PFSK-1 (cell line): ENCODE data around the gene COL4A2.

ENCODE experiments used
- POLR2AphosphoS5 ChIP-seq: IDR thresholded peaks from 2 replicates; pipeline ENCODE4 v1.6.1; 2012; ENCODE audit warnings: low read depth, mild to moderate bottlenecking, control low read depth, low read length, moderate library complexity
- TF ChIP-seq, protein P1 (sequence below), 2 experiments: IDR thresholded peaks; 2 replicates each; pipeline versions ENCODE4 v1.6.1 to v1.8.0; 2011 to 2012; ENCODE audit warnings: low read depth in 2 of 2, low read length in 2 of 2, control low read depth in 1 of 2, inconsistent platforms in 1 of 2, mild to moderate bottlenecking in 1 of 2, moderate library complexity in 1 of 2; ENCODE audit not compliant: insufficient read depth in 1 of 2

DNA sequence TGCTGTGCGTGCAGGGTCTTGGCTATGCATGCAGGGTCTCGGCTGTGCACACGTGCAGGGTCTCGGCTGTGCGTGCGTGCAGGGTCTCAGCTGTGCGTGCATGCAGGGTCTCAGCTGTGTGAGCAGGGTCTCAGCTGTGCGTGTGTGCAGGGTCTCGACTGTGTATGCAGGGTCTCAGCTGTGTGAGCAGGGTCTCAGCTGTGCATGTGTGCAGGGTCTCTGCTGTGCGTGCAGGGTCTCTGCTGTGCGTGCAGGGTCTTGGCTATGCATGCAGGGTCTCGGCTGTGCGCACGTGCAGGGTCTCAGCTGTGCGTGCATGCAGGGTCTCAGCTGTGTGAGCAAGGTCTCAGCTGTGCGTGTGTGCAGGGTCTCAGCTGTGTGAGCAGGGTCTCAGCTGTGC lies 212.0 kb downstream of the COL4A2 start:
- TF ChIP-seq POLR2AphosphoS5: no peak
- TF ChIP-seq, protein P1, sequence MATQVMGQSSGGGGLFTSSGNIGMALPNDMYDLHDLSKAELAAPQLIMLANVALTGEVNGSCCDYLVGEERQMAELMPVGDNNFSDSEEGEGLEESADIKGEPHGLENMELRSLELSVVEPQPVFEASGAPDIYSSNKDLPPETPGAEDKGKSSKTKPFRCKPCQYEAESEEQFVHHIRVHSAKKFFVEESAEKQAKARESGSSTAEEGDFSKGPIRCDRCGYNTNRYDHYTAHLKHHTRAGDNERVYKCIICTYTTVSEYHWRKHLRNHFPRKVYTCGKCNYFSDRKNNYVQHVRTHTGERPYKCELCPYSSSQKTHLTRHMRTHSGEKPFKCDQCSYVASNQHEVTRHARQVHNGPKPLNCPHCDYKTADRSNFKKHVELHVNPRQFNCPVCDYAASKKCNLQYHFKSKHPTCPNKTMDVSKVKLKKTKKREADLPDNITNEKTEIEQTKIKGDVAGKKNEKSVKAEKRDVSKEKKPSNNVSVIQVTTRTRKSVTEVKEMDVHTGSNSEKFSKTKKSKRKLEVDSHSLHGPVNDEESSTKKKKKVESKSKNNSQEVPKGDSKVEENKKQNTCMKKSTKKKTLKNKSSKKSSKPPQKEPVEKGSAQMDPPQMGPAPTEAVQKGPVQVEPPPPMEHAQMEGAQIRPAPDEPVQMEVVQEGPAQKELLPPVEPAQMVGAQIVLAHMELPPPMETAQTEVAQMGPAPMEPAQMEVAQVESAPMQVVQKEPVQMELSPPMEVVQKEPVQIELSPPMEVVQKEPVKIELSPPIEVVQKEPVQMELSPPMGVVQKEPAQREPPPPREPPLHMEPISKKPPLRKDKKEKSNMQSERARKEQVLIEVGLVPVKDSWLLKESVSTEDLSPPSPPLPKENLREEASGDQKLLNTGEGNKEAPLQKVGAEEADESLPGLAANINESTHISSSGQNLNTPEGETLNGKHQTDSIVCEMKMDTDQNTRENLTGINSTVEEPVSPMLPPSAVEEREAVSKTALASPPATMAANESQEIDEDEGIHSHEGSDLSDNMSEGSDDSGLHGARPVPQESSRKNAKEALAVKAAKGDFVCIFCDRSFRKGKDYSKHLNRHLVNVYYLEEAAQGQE (IDR thresholded peaks at IDR 0.05; ENCODE audit: insufficient read depth in 1 of 2, low read depth in 2 of 2, low read length in 2 of 2): no peak
